ENCODE data around the gene GAK. TPM values are rescaled to one million over a fixed set of nuclear protein-coding genes. Genes with fewer than 3 reads are reported as not detected.

GAK gene
- total RNA-seq, 2 experiments from 2014 or later, result 97.0 to 101 TPM

DNA sequence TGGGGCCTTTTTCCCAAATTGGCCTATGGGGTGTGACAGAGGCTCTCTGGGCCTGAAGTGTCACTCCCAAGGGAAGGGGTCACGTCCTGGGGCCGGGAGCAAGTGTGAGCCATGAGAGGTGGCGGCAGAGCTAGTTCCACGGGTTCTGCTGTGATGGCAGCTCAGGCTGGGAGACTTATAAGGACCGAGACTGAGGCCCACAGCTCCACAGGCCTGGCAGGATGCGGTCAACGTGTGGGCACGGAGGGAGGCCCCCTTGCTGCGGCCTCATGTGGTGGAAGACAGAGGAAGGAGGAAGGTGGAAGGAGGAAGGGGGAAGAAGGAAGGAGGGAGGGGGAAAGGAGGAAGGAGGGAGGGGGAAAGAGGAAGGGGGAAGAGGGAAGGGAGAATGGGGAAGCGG lies 99.0 kb downstream of the GAK start:
- ChIA-PET POLR2A (no interaction called here), CTCF (no interaction called here)
- Mint-ChIP-seq H3K27me3 (peaks cover 7% of the 10 kb centered on the region), H3K9me3 (peaks cover 22% of the 10 kb centered on the region), H3K4me3 (no peak overlapping the region), H3K27ac (no peak overlapping the region), H3K36me3 (peaks cover 2% of the 10 kb centered on the region), H3K4me1 (ENCODE audit: low read depth) (peaks cover 4% of the 10 kb centered on the region)
- intact Hi-C loops (cut with micrococcal nuclease), result no loop called here
- peak; percentile 54 for DNase-seq

DNA sequence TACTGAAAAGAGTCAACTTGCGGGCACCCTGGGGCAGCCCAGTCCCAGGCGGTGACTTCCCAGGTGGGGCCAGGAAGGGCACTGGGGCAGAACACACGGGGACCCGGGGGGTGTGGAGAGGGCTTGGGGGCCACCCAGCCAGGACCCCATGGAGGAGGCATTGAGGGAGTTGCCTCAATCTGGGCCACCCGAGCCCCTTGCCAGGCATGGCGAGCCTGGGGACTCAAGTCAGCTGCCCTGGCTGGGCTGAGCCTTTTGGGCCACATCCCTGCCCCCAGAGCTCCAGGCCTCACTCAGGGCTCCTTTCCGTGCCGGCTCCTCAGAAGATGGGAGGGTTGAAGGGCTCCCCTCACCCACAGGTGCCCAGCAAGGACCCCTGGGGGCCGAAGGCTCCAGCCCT lies 99.6 kb downstream of the GAK start:
- peaks cover 4% of the 10 kb centered on the region for H3K4me1 Mint-ChIP-seq (ENCODE audit: low read depth)
- H3K27ac Mint-ChIP-seq, result no peak overlapping the region
- H3K9me3 Mint-ChIP-seq, result peaks cover 16% of the 10 kb centered on the region
- no peak overlapping the region for H3K4me3 Mint-ChIP-seq
- no peak for DNase-seq
- POLR2A ChIA-PET, result no interaction called here
- CTCF ChIA-PET, result no interaction called here
- H3K36me3 Mint-ChIP-seq, result no peaks in the 10 kb centered on the region
- peaks cover 12% of the 10 kb centered on the region for H3K27me3 Mint-ChIP-seq
- intact Hi-C loops (cut with micrococcal nuclease), result no loop called here

DNA sequence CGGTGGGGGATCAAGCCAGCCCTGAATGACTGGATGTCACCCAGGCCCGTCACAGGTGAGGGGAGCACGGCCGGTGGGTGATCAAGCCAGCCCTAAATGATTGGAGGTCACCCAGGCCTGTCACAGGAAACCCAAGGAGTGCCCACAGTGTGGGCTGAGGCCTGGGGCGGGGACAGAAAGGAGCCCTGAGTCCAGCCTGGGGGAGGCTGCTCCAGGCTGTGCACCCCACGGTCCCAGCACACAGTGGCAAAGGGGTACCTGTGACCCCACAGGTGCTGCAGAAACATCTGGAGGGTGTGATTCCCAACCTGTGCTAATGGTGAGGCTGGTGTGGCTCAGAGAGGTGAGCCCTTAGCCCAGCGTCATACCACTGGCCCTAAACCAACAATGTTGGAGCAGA lies 100.0 kb downstream of the GAK start:
- CTCF ChIA-PET, result no interaction called here
- Mint-ChIP-seq H3K36me3 (no peaks in the 10 kb centered on the region), H3K27ac (no peak overlapping the region), H3K27me3 (peaks cover 13% of the 10 kb centered on the region), H3K4me3 (no peak overlapping the region), H3K9me3 (peaks cover 12% of the 10 kb centered on the region), H3K4me1 (ENCODE audit: low read depth) (peaks cover 4% of the 10 kb centered on the region)
- intact Hi-C loops (cut with micrococcal nuclease), result no loop called here
- no peak for DNase-seq
- POLR2A ChIA-PET, result no interaction called here

DNA sequence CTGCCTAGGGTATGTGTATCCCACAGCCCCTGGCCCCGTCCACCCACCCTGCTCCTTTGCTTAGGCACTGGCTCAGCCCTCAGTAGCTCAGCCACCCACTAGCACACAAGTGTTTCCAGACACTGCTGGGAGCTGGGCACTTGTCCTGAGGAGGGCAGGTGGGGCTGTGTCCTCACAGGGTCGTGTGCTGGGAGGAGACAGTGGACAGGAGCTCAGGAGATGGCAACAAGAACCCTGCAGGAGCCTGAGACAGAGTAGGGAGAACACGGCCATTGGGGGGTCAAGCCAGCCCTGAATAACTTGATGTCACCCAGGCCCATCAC lies 100.7 kb downstream of the GAK start:
- H3K27me3 Mint-ChIP-seq, result peaks cover 13% of the 10 kb centered on the region
- no peak overlapping the region for H3K27ac Mint-ChIP-seq
- H3K9me3 Mint-ChIP-seq, result peaks cover 9% of the 10 kb centered on the region
- ChIA-PET CTCF (no interaction called here), POLR2A (no interaction called here)
- no peak overlapping the region for H3K4me3 Mint-ChIP-seq
- no peak for DNase-seq
- intact Hi-C loops (cut with micrococcal nuclease), result no loop called here
- H3K36me3 Mint-ChIP-seq, result no peaks in the 10 kb centered on the region
- H3K4me1 Mint-ChIP-seq (ENCODE audit: low read depth), result peaks cover 4% of the 10 kb centered on the region

DNA sequence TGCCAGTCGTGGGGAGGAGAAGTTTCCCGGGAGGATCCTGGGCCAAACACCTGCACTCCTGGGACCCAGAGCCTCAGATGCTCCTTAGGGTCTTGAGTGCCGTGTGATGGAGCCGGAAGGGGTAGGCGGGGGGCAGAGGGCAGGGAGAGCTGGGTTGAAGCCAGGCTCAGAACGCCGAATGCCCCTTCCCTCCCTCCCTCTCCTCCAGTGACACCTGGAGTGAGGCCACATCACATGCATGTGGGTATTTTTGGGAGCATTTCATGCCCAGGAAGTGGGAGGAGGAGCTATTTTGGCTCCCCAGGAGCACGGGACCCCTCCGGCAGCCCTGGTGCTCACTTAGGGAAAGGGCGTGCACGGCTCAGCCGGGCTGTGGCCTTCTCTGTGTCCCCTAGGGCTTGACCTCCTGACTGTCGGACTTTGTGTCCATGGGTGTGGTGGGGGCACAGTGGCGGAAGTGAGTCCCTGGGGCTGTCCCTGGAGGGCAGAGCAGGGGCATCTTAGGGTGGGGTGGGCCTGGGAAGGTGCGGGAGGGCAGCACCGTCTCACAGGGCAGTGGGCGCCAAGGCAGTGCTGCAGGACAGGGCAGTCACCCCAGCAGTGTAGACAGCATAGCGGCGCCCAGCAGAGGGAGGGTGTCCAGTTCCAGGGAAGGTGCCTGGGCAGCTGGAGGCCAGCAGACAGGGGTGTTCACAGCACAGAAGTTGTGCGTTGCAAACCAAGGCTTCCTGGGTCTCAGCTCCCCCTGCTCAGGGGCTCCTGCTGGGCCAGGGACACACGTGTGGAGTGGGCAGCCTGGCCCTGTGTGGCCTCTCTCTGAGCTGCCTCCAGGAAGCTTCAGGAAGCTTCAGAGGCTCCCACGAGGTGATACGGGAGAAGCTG lies 101.3 kb downstream of the GAK start:
- no peak overlapping the region for H3K4me3 Mint-ChIP-seq
- no peaks in the 10 kb centered on the region for H3K36me3 Mint-ChIP-seq
- POLR2A ChIA-PET, result no interaction called here
- CTCF ChIA-PET, result no interaction called here
- peaks cover 4% of the 10 kb centered on the region for H3K9me3 Mint-ChIP-seq
- H3K4me1 Mint-ChIP-seq (ENCODE audit: low read depth), result peaks cover 4% of the 10 kb centered on the region
- no peak for DNase-seq
- no peak overlapping the region for H3K27ac Mint-ChIP-seq
- intact Hi-C loops (cut with micrococcal nuclease), result no loop called here
- peaks cover 13% of the 10 kb centered on the region for H3K27me3 Mint-ChIP-seq

DNA sequence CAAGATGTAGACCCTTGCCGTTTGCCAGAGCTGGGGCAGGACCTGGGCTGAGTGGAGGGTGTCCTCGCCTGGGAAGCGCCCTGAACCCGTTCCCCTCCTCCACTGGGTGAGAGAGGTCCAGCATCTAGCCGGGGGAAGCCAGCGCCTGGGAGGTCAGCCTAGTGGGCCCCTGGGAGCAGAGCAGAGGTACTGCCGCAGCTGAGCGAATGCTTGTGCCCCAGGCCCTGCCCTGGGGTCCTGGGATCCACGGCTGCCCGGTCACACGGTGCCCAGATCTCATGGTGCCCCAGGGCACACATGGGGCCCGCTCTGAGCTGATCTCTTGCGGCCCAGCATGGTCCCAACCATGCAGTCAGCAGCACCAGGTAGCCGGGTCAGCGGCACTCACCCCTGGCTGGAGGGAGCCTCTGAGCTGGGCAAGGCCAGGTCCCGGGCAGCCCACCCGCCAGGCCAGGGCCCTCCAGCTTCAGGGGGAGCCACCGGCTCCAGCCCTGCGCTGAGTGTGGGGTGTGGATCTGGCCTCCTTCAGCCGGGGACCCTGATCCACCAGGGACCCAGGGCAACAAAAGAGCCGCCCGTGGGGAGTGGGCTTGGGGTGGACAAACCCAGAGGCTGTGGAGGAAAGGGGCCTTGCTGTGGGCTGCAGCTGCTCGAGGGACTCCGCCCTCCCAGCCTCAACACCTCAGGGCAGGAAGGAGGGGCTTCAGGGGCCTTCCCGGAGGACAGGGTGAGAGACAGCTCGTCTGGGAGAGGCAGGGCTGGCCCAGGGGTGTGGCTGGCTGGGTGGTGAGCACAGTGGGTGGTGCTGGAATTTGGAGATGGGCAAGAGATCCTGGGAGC lies 102.1 kb downstream of the GAK start:
- H3K4me1 Mint-ChIP-seq (ENCODE audit: low read depth), result peaks cover 4% of the 10 kb centered on the region
- ChIA-PET CTCF (no interaction called here), POLR2A (no interaction called here)
- no peak overlapping the region for H3K4me3 Mint-ChIP-seq
- H3K27ac Mint-ChIP-seq, result no peak overlapping the region
- intact Hi-C loops (cut with micrococcal nuclease), result no loop called here
- no peak for DNase-seq
- peaks cover 13% of the 10 kb centered on the region for H3K27me3 Mint-ChIP-seq
- H3K9me3 Mint-ChIP-seq, result peaks cover 2% of the 10 kb centered on the region
- no peaks in the 10 kb centered on the region for H3K36me3 Mint-ChIP-seq

DNA sequence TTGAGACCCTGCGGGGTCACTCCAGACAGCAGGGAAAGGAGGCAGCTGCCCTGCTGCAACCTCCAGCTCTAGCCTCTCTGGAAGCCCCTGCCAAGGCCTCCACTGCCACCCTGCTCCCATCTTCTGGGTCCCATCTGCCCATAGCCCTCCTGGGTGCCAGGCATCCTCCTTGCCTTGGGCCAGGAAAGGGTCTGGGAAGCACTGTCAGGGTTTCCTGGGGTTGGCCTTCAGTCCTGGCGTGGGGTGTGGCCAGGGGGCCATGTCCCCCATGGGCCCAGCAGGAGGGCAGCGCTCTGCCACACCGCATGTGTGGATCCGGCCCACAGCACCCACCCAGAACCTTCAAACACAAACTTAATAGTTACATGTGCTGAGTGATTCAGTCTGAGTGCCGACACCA lies 102.8 kb downstream of the GAK start:
- Mint-ChIP-seq H3K9me3 (peaks cover 2% of the 10 kb centered on the region), H3K27me3 (peaks cover 17% of the 10 kb centered on the region), H3K36me3 (no peaks in the 10 kb centered on the region), H3K4me3 (no peak overlapping the region), H3K27ac (no peak overlapping the region), H3K4me1 (ENCODE audit: low read depth) (peaks cover 4% of the 10 kb centered on the region)
- CTCF ChIA-PET, result no interaction called here
- intact Hi-C loops (cut with micrococcal nuclease), result no loop called here
- POLR2A ChIA-PET, result no interaction called here
- DNase-seq, result no peak

DNA sequence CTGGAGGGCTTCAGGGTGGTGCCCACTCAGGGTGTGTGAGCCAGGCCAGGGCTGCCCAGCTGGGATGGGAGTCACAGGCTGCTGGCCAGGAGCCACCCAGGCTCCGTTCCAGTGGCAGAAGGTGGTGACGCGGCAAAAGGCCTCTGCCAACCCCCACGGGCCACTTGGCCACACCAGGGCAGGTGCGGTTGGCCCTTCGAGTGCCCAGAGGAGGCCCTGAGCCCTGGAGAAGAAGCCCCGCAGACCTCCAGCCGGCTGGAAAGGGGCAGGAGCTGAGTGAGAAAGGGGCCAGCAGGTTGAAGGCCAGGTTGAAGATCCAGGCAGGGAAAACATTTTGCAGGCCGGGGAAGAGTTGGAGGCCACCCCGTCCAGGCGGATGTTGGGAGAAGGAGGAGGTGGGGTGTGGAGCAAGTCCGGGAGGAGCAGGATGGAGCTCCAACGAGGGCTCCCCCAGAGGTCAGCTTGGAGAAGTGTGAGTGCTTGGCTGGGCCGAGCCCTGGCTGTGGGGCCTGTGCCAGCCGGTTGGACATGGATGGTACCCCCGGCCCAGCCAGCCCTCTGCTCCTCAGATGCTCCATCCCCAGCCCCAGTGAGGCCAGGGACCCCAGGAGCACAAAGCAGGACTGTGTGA lies 103.4 kb downstream of the GAK start:
- intact Hi-C loops (cut with micrococcal nuclease), result no loop called here
- CTCF ChIA-PET, result no interaction called here
- POLR2A ChIA-PET, result no interaction called here
- no peak for DNase-seq
- H3K4me1 Mint-ChIP-seq (ENCODE audit: low read depth), result peaks cover 4% of the 10 kb centered on the region
- H3K27me3 Mint-ChIP-seq, result peaks cover 19% of the 10 kb centered on the region
- no peak overlapping the region for H3K27ac Mint-ChIP-seq
- H3K9me3 Mint-ChIP-seq, result peaks cover 2% of the 10 kb centered on the region
- no peak overlapping the region for H3K4me3 Mint-ChIP-seq
- no peaks in the 10 kb centered on the region for H3K36me3 Mint-ChIP-seq

DNA sequence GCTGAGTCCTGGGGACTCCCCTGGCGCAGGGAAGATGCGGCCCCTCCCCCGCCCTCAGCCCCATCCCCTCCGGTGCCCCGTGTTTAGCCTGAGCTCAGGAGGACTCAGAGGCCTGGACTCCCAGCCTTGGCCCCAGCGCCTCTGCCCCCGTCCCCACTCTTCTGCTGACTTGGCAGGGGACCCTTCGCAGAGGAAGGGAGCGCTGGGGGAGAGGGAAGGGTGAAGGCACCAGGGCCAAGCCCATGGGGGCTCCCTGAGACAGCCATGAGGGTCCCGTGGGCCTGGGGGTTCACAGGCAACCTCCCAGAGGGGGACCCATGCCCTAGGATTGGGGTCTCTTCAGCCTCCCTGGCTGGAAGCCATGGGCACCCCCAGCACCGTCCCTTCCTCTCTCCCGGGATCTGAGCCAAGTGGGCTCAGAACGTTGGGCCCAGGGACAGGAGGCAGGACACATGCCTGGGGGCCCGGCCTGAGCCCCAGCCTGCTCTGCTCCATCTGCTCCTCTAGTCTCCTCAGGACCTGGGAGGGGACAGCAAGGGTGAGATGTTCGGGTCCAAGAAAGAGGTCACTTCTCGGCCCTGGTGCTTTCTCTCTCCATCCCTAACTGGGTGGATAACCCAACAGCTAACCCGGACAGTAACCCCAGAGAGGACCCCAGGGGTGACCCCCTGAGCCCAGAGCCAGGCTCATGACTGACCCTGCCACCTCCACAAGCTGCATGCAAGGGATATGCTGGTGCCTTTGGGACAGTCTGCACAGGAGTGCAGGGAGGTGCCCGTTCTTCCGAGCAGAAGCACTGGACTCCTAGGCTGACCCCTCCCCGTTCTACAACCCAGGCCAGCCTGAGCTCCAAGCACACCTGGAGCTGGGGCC lies 104.7 kb downstream of the GAK start:
- peaks cover 2% of the 10 kb centered on the region for H3K9me3 Mint-ChIP-seq
- CTCF ChIA-PET, result no interaction called here
- H3K36me3 Mint-ChIP-seq, result no peaks in the 10 kb centered on the region
- H3K4me1 Mint-ChIP-seq (ENCODE audit: low read depth), result no peaks in the 10 kb centered on the region
- intact Hi-C loops (cut with micrococcal nuclease), result no loop called here
- H3K4me3 Mint-ChIP-seq, result no peak overlapping the region
- H3K27ac Mint-ChIP-seq, result no peak overlapping the region
- POLR2A ChIA-PET, result no interaction called here
- no peak for DNase-seq
- H3K27me3 Mint-ChIP-seq, result peaks cover 27% of the 10 kb centered on the region

DNA sequence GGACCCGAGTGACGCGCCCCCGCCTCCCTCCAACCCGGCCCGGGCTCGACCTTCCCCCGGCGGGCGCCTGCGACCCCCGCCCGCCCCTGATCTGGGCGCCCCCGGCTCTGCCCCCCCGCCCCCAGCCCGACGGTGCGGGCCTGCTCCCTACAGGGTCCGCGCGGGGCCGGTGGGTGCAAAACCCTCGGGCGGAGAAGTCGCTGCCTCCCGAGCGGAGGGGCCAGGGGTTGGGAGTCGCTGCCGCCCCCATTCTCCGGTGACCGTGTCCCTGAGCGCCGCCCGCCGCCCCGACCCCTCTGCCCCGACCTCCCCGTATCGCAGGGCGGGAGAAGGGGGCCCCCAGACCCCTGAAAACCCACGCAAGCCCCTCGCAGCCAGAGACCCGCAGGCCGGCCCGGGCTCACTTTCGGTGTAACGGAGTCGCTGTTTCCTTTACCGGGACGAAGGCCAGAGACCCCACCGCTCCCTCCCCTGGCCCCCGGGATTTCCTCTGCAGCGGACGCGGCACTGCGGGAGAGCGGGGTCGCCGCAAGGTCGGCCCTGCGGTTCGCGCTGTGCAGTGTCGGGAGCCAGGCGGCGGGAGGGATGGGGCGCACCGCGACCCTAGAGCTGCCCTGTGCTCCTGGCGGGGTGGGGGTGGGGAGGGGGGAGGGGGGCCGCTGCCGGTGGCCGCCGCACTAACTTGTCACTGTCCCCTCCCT lies 105.5 kb downstream of the GAK start:
- intact Hi-C loops (cut with micrococcal nuclease), result no loop called here
- H3K4me3 Mint-ChIP-seq, result no peak overlapping the region
- CTCF ChIA-PET, result no interaction called here
- H3K36me3 Mint-ChIP-seq, result no peaks in the 10 kb centered on the region
- DNase-seq, result no peak
- no peaks in the 10 kb centered on the region for H3K4me1 Mint-ChIP-seq (ENCODE audit: low read depth)
- POLR2A ChIA-PET, result no interaction called here
- peaks cover 2% of the 10 kb centered on the region for H3K9me3 Mint-ChIP-seq
- H3K27ac Mint-ChIP-seq, result no peak overlapping the region
- peaks cover 34% of the 10 kb centered on the region for H3K27me3 Mint-ChIP-seq

DNA sequence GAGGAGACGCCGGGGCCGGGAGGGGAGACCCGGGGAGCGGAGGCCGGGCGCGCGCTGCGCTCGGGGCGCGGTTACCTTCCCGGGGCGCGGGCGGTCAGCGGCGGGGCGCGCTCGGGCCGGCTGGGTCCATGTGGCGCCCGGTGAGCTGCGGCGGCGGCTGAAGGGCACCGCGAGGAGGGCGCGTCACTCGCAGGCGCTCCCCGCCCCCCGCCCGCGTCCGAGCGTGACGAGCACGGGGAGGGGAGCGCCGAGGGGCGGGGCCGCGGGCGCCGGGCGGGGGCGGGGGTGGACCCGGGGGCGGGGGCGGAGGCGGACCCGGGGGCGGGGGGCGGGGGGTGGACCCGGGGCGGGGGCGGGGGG lies 106.2 kb downstream of the GAK start, which contains the start of gene CPLX1:
Gene CPLX1, minus strand, starts transcription at position 159 of the 360 bp plus-strand sequence. CDS start 1,607 bp downstream, outside the sequence.
- peaks cover 41% of the 10 kb centered on the region for H3K27me3 Mint-ChIP-seq
- peak; percentile 22 for DNase-seq
- no peaks in the 10 kb centered on the region for H3K36me3 Mint-ChIP-seq
- H3K4me3 Mint-ChIP-seq, result no peak within 1 kb of the TSS
- ChIA-PET CTCF (no interaction called here), POLR2A (no interaction called here)
- H3K9me3 Mint-ChIP-seq, result no peaks in the 10 kb centered on the region
- no peaks in the 10 kb centered on the region for H3K4me1 Mint-ChIP-seq (ENCODE audit: low read depth)
- H3K27ac Mint-ChIP-seq, result no peak within 1 kb of the TSS
- intact Hi-C loops (cut with micrococcal nuclease), result no loop called here

Data from activated CD4-positive, alpha-beta memory T cell treated with anti-CD3 and anti-CD28 coated beads for 36 hours (primary cell).